T-helper 22 cell (primary cell): ENCODE results near the gene KANSL1L.

Source experiments
- DNase-seq: peaks from one replicate; pipeline ENCODE4 v3.0.0-alpha.2; 2020; ENCODE audit warnings: low read depth

Gene KANSL1L

DNA sequence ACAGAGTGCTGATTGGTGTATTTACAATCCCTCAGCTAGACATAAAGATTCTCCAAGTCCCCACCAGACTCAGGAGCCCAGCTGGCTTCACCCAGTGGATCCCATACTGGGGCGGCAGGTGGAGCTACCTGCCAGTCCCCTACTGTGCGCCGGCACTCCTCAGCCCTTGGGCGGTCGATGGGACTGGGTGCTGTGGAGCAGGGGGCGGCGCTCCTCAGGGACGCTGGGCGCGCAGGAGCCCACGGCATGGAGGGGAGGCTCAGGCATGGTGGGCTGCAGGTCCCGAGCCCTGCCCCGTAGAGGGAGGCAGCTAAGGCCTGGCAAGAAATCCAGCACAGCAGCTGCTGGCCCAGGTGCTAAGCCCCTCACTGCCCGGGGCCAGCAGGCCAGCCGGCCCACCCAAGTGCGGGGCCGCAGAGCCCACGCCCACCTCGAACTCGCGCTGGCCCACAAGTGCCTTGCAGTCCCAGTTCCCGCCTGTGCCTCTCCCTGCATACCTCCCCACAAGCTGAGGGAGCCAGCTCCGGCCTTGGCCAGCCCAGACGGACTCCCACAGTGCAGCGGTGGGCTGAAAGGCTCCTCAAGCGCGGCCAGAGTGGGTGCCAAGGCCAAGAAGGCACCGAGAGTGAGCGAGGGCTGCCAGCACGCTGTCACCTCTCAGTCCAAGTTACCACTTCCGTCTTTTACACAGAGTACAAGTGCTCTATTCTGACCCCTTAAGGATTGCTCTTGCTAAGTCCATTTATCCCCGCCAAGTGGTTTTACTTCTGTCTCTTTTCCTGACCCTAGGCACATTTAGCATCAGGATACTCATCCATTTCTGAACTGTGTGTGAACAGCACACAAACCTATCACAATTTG is 170.5 kb downstream of the KANSL1L start:
- DNase-seq, result no peak

DNA sequence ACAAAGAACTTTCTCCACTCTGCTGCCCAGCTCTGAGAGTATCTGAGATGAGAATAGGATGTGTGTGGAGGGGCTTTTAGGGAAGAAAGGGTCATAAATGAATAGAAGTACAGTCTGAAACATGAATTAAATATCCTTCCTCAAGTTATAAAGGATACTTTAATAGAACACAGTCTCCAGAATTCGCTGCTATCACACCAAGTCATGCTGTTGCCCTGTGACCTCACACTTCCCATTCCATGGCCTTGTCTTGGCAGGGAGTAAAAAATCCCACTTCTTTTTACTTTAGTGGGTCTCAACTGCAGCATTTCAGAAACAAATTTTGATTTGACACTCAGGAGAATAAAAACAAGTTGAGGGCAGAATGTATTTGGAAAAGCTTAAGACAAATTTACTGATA is 172.6 kb downstream of the KANSL1L start:
- DNase-seq, result no peak

DNA sequence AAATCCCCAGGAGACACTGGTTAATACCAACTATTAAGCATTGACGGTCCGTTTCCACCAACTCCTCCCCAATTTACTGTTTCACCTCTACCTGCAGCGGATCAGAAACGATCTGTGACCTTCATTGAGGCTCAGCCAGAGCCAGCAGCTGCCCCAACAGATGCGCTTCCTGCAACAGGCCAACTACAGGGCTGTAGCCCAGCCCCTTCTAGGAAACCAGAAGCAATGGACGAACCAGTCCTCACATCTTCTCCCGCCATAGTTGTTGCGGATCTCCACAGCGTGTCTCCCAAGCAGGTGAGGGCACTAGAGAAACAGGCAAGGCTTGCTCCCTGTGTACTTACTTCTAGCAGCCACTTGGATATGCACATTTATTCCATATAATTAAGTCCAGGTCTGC is 177.2 kb downstream of the KANSL1L start:
- no peak for DNase-seq

DNA sequence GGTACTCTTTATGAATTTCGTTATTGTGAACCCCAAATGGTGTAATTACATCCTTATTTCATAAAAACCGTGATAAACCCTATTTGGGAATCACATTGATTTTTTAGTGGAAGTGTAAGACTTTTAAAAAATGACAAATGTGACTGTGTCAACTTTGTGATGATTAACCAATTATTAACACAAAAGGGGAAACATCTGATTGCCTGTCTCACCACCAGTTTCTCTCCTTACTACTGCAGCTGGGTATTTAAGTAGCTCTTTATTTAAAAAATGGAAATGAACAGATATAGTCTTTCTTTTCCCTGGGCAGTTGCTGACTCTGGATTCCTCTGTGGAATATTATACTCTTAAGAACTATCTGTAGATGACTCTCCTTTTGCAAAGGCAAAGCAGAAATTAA is 180.4 kb downstream of the KANSL1L start:
- DNase-seq, result no peak

DNA sequence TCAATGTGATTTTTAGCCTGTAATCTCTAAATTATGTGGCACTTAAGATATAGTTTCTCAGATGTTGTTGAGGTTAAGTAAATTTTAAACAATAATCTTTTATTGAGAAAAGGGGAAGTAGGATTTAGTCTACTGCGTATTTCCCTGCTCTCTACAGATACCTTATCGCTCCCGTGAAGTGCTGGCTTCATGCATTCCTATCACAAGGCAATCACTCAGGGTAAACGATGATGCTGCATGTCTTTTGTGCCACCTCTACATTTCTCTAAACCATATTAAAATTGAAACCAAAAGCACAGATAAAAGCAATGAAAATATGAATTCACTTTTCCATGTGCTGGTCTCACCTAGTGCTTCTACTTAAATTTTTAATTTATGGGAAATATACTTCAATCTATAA is 183.2 kb downstream of the KANSL1L start:
- DNase-seq, result no peak

DNA sequence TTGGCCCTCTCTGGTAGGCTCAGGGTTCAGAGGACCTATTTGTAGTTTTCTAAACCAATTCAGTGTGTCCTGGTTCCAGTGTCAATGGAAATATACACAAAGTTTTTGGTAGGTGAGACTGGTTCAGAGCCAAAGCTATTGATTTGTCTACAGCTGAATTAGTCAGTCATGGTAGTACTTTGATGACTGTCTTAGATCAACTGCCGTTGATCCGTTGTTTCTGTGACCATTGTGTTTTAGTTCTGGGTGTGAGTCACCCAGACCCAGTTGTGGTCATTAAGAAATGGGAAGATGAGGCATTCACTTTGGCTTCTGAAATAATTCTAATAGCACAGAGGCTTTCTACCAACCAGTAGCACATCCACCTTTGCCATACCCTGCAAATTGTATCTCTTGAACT is 184.8 kb downstream of the KANSL1L start:
- no peak for DNase-seq

DNA sequence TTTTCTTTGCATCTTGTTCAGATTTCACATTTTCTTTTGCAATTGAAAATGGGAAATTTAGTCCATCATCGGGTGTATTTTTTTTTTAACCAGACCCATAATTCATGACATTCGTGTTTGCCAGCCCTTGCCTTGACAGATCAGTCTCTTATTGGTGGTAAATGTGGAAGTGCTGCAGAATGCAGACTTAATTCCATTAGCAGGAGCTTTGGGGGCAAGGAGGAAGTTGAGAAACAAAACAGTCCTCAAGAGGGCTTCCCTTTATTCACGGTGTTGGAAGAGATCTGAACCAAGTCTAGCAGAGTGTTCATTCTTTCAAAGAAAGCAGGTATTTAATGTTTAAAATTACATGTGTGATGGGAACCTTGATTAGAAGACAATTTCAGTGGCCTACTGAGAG is 185.3 kb downstream of the KANSL1L start:
- no peak for DNase-seq

DNA sequence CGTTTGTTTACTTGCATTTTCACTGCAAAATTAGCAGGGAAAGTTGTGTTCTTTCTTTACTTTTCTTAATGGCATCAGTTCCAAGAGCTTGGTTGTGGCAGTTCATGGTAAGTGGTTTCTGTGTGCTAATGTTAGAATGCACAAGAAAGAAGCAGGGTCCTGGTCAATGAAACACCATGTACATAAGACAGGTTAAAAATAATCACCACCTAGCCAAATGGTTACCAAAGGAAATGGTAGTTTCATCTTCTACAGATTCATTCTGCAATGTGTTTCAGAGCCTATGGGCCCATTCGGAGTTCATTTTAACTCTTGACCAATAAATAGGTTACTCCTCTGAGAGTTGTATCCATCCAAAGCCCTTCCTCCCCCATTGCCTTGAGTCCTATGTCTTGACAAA is 186.9 kb downstream of the KANSL1L start:
- DNase-seq, result no peak

DNA sequence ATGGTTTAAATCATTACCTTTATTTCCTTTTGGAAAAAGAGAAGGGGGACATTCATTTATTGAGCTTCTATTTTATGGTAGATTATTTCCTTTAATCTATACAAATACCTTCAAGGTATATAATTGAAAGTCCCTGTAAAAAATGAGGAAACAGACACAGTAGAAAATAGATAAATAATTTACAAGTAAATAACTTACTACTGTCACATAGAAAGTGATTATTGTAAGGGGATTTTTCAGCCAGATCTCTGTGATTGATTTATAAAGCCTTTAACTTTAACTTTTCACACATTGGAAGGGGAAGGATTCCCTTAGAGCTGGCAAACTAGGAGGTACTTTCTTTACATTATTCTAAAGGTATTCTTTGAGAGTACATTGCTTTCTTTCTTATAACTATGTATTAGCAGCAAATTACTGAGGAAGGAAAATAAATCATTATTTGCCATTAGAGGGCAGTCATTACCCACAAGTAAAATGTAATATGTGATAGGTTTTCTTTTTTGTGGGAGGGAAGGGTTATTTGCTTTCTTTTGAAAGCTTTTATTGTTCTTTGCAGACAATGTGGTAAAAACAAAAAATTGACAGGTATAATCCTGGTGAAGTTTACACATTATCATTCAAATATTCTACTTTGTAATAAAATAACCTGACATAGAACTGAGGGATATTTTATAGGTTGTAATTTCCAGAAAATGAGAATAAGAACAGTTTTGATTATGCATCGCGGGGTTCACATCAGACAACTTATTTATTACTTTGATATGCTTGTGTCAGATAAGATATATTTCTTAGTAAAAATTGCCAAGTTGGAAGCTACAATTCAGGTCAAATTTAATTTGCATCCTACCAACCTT is 193.6 kb downstream of the KANSL1L start:
- DNase-seq, result no peak

DNA sequence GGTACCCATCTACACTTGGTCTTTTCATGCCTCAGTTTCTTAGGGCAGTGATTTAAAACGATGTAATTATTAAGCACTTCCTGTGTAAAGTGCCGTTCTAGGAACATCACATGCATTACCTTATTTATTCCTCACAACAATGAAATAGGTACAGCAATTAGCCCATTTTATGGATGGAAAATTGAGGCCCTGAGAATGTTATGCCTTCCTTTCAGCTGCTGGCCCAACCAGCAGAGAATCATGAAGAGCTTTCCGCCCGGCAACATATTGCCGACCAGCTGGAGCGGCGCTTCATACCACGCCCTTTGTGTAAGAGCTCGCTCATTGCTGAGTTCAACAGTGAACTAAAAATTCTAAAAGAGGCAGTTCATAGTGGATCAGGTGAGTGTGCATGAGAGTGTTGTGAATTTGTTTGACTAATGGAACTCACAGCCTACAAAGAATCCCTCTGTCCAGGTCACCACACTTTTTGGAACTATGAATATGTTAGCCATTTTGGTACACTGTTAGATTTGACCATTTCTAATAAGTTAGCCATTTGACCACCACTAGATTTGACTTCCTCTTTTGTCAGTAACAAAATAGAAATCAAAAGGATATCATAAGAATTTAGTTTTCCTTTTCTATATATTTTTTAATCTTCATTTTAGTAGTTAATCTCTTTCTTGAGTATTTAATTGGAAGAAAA is 194.4 kb downstream of the KANSL1L start:
- no peak for DNase-seq

DNA sequence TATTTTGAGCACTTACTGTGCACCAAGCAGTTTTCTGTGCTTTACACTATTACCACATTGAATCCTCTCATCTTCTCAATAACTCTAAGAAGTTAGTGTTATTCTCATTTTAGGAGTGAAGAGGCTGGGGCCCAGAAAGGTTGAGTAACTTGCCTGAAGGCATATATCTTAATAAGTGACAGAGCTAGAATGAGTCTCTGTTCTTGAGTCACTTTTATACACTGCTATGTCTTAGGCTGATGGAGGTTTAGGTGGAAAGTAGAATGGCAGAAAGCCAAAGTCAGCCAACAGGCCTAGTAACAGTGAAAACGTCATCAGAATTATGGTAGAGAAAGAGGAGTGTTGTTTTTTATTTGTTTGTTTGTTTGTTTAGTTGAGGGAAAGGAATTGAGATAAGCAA is 196.6 kb downstream of the KANSL1L start:
- no peak for DNase-seq

DNA sequence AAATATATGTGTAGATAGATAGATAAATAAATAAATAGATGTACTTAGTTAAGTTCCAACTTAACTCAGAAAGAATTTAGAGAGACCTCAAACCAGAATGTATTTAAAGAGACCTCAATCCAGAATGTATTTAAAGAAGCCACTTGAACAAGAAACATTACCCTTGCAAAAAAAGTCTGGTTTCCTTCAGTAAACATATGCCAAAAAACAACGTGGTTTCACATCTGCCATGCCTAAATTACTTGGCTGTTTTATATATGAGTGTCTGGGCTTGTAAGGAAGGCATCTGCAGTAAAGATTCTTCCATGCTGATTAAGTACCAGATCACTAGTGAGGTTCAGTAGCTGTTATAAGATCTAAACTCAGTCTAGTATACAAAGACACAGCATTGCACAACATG is 197.9 kb downstream of the KANSL1L start:
- DNase-seq, result no peak
